HG02938 (cell line): ENCODE measurements around the gene GUCY2F.
A peak's percentile ranks its signal among the peaks of the same experiment; 100 is the strongest.

Source experiments
- ATAC-seq: cut with Tn5 transposase; IDR thresholded peaks from one replicate; pipeline ENCODE4 v1.9.1; 2021; ENCODE audit warnings: mild to moderate bottlenecking, moderate library complexity; ENCODE audit not compliant: unreplicated experiment

The GUCY2F gene

GRCh38 chrX:109481986-109482385 is at the start of gene GUCY2F:
Gene GUCY2F (minus strand): TSS chrX:109482086. CDS start chrX:109475936, 6,150 bp downstream.
- no peak for ATAC-seq

DNA sequence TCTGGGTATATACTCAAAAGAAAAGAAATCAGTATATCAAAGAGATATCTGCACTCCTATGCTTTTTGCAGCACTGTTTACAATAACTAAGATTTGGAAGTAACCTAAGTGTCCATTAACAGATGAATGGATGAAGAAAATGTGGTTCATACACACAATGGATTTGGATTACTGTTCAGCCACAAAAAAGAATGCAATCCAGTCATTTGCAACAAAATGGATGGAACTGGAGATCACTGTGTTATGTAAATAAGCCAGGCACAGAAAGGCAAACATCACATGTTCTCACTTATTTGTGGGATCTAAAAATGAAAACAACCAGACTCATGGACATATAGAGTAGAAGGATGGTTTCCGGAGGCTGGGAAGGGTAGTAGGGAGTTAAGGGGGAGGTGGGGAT is 37.1 kb upstream of the GUCY2F start:
- ATAC-seq: no peak

- ATAC-seq: peak; percentile 67
Observed at GRCh38 chrX:109511113-109511512, 29.2 kb upstream of the GUCY2F start.

DNA sequence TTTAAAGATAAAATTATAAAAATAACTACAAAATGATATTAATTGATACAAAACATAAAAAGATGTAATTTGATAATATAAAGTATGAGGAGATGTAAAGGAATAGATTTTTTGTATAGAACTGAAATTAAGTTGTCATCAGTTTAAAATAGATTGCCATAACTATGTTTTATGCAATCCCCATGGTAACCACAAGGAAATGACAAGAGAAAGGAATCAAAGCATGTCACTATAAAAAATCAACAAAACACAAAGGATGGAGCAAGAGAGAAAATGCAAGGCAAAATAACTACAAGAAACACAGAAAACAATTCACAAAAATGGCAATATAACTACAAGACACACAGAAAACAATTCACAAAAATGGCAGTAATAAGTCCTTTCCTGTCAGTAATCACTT is 27.0 kb upstream of the GUCY2F start:
- ATAC-seq: no peak

DNA sequence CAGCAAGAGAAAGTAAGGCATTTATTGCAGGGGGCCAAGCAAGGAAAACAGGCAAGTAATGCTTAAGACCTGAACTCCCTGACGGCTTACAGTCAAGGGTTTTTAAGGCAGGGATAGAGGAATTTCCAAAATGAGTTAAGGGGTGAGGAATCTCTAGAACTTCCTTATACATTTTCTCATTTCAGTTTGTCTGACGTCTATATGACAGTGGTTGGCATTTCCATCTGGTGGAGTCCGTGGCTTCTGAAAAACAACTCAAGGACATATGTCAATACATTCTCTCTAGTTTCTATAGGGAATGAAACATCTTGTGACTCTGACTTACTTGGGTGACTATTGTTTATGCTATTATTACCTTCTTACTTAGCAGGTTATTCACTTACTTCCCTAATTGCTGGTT is 19.3 kb upstream of the GUCY2F start:
- no peak for ATAC-seq

- no peak for ATAC-seq
Observed at GRCh38 chrX:109498434-109498833, 16.5 kb upstream of the GUCY2F start.

- no peak for ATAC-seq
Observed at GRCh38 chrX:109489174-109489573, 7.3 kb upstream of the GUCY2F start.

DNA sequence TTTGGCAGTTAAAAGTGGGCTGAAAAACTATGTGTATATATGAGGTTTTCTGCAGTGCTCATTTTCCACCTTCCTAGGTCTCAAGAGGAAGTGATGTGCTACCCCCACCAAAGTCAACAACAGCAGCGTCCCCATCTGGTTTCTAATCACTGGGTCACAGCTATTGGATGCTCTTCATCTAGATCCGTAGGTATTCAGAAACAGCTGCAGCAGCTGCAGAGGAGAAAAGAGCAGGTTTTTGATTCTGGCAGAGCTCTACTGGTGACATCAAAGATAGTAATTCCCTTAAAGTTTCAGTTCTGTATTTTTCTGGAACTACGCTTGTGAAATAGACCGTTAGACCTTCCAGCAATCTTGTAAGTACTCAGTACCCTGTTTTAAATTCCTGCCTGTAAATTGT is 5.8 kb upstream of the GUCY2F start:
- peak; percentile 45 for ATAC-seq

DNA sequence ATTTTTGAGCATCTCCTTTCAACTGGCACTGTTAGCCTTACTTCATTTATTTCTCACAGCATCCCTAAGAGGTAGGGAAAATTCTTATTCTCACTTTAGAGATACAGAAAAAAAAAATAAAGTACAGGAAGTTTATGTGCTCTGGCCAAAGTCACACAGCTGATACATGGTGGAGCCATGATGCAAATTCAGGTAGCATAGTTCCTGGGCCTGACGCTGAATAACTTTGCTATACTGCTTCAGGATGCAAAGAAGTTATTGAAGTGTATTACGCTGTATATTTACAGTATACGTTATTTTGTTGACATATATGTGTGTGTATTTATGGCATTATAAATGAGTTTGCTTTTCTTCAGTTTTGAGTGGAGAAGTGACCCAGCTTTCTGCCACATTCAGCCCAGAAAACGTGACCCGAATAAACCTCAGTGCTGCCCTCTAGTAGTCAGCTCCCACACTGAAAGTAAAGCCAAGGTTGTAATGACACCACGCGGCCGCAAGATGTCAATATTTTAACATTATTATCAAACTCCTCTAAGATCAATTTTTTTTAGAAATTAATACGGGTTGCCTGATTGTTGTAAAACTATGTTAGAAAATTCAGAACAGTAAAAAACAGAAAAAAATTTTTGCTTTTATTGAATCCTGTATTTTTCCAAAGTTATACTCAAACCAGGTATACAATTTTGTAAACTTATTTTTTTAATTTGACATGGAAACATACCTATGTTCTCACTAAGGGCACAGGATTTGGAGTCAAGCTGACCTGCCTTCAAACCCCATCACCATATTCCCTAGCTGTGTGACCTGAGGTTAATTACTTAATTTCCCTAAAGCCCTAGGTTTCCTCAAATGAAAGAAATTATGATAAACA is 3.8 kb upstream of the GUCY2F start:
- no peak for ATAC-seq

- ATAC-seq: no peak
Observed at GRCh38 chrX:109484886-109485285, 3.0 kb upstream of the GUCY2F start.

- no peak for ATAC-seq
Observed at GRCh38 chrX:109475174-109475891, 6.6 kb downstream of the GUCY2F start.

DNA sequence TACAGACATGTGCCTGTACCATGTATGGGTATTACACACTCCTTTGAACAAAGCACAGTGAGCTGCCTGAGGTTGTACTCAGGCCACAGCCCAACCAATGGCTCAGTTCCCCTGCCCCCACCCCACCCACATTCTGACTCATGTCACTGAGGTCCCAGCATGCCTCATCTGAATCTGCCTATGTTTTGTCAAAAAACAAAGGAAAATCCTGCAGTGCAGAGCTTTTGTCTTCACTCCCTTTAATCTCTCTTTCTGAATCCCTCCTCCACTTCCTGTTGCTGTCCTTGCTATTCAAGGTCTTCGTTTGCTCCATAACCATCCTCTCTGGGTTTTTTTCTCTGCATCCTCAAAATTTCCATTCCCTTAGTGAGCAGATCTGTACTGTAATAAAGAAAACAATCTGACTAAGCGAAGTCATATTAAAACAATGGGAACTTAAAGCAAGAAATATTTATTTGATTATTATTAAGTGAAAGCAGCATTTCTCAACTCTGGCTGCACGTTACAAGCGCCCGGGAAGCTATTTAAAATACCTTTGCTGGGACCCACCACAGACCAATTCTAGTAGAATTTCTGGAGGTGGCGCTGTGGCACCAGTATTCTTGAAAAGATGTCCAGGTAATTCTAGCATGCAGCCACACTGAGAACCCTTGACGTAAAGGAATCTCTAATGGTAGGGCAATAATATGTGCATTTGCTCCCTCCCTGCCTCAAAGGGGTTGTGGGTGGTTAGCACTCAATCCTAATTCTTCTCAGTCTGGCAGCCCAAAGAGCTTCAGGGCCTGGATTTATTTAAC is 8.7 kb downstream of the GUCY2F start:
- no peak for ATAC-seq

- ATAC-seq: no peak
Observed at GRCh38 chrX:109464231-109464630, 17.7 kb downstream of the GUCY2F start.

DNA sequence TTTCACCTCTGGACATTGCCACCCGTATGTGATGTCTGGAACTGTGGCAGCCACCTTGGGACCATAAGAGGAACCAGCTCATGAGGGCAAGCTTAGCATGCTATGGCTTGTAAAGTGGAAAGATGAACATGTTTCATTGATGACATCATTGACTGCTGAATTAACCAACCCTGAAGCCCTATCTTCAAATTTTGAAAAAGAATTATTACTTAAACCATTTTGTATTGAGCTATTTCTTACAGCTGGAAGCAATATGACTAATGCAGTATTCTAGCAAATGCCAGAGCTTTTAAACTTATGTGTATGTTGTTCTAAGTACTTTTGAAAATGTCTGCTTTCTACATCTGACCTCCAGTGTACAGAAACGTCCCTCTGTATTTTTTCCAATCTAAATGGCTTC is 18.1 kb downstream of the GUCY2F start:
- ATAC-seq: no peak

- no peak for ATAC-seq
Observed at GRCh38 chrX:109448282-109448938, 33.5 kb downstream of the GUCY2F start.

DNA sequence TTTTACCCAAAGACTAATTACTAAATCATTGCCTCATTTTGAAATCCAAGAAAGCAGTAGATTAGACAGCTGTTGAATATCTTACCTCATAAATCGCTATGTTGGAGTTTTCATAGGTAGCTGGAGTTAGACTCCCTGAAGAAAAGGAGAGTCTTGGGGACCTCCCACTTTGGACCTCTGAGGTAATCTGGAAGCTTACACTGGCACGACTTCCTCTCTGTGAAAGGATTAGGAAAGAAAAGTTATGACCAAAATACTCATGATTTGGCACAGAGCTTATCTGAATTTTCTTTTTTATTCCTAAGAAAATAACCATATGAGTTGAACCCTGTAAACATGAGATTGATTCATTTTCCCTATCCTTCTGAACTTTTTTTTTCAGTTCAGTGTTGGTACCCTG is 40.6 kb downstream of the GUCY2F start:
- no peak for ATAC-seq

GRCh38 chrX:109440475-109440874 is 41.4 kb downstream of the GUCY2F start:
- peak; percentile 83 for ATAC-seq

GRCh38 chrX:109409181-109409580 is 72.7 kb downstream of the GUCY2F start:
- ATAC-seq: no peak

- ATAC-seq: no peak
Observed at GRCh38 chrX:109403922-109404321, 78.0 kb downstream of the GUCY2F start.

GRCh38 chrX:109399831-109400230 is 82.1 kb downstream of the GUCY2F start:
- ATAC-seq: no peak

- no peak for ATAC-seq
Observed at GRCh38 chrX:109398833-109399232, 83.1 kb downstream of the GUCY2F start.
